GM19035 (cell line): ENCODE data around the gene CDC14B.
"Not testable (repeated sequence)": the region's sequence is repeated elsewhere in the genome, so short reads cannot be mapped to it uniquely, and the experiment has no call there.

Experiments used
- ATAC-seq: cut with Tn5 transposase; IDR thresholded peaks from one replicate; pipeline ENCODE4 v1.9.1; 2021; ENCODE audit not compliant: unreplicated experiment

Gene CDC14B

DNA sequence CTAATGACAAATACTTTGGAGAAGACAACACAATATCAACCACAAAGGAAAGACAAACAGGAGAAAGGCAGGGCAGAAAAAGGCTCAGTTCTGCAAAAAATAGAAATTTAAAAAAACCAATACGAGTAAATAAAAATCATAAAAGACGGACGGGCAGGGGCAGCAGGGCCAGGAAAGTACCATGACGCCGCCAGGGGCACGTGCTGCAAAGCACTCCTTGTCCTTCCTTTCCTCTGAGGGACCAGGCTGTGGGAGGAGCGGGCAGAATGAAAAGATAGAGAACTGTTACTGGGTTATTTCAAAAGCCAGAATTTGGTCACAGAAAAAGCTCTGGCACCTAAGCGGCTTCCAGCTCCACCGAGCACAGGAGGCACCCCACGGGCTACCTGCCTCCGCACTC lies 115.7 kb downstream of the CDC14B start:
- ATAC-seq, result no peak

DNA sequence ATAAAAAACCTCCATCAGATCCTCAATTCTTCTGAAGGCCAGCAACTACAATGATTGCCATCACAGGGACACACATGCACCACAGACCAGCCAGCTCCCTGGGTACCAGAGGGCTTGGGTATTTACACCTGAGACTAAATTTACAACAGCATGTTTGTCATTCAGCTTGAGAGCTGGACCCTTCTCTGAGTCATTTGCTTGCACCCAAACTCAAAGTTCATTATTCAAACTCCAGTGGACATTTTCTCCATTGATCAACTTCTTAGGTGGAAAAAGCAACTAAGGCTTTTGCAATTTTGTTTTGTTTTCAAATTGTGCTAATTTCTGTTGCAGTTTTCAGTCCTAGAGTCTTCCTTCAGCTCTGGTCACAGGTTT lies 116.3 kb downstream of the CDC14B start:
- ATAC-seq, result not testable (repeated sequence)

DNA sequence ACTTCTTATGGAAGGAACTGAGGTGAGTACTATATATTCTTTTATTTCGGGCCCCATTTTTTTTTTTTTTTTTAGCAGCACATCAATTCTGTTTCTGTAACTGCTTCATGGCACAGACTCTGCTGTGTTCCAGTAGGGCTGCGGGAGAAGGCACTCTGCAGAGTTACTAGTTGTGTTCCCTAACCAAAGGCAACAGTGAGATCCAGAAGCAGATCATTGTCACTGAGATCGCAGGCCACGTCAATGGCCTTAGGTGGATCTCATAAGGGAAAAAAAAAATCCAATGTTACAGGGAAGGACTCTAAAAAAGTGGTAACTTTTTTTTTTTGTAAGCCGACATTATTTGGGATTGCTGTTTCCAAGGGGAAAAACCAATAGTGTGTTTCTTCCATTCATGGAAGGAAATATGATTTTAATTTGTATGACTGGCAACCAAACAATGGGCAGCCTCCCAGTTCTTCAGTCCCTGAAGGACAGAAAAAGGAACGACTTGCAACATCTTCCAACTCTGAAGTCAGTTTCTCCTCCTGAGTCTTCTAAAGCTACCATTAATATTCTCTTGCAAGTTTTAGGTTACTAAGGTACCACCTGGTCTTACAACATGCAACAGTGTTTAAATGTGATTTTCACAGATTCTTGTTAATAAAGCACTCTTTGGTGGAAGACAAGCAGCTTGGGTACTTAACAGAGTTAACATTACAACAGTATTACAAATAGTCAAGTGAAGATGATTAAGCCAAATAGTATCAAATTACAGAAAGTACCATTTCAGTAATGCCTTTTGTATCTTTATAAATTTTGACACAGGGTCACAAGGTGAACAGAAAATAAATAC lies 116.9 kb downstream of the CDC14B start:
- no peak for ATAC-seq

DNA sequence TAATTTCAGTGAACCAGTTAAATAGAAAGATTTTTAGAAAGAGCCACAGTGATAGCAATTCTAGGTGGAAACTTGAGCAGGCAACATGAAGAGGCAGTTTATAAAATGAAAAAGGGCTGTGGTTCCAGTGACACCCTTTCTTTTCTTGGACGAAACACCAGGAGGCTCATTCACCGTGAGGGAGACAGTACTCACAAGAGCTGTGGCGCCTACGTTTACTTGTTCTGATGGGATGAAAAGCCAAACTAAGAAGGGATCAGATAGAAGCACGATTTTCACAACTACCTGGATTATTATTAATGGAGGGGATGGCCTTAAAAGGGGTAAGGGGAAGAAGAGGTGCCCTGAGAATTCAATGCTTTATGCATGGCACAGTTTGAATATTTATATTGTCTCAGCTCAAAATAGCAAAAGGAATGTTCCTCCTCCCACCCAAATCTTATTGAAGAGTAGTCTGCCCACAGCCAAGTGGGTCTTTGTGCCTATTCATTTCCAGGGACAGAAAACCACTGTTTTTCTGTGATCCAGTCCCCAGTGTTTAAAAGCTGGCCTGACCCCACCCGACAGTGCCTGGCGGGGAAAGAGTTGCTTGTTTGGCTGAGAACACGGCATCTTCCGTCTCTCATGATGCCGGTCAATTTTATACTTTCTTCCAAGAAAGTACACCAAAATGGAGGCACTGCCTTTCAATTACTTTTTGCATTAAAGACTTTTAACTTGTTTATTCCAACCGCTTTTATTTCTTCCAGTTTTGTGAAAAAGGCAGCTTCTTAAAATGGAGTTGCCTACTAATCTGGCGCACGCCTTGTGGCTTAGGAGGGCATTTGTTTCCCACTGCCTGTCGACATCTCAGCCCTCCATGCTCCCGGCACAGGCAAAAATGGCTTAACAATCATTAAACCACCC lies 117.8 kb downstream of the CDC14B start:
- ATAC-seq, result no peak

DNA sequence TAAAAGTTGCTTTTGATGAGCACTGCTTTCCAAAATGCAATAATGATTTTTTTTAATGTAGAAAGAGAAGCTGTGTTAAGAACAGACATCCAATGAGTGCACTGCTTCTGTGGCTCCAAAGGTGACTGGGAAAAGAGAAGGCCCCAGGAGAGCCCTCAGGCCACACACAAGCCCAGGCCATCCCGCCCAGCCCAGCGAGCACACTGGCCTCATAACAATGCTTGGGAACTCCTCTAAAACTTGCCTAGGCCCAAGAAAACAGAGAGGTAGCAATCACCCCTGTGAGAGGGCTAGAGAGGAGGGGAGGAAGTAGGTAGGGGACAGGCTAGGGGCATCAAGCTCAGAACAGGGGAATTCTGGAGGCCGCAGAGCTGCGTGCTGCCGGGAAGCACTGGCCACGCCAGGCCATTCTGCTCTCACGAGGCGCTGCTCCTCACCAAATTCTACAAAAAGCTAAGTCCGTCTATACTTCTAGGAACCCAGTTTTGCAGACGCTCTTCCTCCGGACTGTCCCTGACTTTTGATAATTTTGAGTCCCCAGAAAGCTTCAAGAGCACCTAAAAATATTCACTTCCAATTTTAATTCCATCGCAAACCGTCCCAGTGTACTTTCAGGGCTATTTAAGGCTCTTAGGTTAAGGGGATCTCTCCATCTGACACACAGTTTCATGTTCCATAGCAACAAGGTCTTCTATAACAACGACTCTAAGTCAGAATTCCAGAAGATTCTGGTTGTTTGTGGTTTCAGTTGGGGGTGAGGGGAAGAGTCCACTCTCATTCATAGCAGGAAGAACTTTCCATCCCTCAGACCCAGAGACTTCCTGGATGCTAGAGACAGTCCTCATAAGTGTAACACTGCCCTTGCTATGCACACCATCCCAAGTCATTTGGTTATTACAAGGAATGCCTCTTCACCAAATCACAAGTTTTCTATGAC lies 118.7 kb downstream of the CDC14B start:
- no peak for ATAC-seq

DNA sequence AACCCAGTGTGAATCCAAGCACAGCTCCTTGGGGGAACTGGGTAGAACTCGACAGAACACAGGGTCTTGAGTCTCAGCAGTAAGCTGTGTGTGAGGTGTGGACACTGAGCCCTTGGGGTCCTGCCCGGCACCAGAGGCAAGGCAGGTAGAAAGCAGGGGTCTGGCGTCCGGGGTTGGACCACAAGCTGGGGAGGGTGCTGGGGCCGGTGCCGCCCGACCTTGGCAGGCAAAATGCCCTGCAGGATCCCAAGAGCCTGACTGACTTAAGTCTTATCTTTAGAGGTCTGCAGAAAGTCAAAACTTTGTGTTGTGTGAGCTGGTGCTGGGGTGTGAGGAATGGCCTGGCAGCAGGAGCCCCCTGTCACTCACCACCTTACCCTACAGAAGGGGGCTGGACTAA lies 120.4 kb downstream of the CDC14B start:
- ATAC-seq, result no peak

DNA sequence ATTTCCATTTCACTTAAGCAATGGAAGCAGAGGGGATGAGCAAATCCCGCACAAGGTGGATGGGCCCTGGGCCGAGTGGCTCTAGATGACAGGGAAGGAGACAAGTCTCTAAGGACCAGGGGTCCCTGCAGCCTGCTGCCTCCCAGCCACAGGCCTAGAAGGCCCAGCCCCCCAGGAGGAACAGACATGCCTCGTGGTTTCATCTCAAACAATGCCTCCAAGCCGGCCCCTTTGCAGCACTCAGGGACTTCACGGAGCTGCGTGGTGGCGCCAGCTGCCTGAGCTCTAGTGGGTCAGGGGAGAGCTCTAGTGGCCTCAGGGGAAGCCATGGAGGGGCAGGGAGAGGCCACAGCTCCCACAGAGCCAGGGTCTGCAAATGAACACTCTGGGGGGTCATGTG lies 120.8 kb downstream of the CDC14B start:
- no peak for ATAC-seq

DNA sequence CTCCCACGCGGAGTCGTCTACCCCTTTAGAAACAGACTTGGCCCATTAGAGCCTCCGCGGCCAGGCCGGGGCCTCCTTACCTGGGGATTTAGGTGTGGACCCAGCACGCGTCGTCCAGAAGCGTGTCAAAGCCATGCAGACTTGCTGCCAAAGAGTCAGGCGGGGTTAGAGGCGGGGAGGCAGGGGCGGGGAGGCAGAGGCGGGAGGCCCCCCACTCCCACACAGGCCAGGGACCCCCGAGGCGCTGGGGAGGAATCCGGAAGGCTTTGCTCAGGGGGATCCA lies 122.6 kb downstream of the CDC14B start:
- no peak for ATAC-seq

DNA sequence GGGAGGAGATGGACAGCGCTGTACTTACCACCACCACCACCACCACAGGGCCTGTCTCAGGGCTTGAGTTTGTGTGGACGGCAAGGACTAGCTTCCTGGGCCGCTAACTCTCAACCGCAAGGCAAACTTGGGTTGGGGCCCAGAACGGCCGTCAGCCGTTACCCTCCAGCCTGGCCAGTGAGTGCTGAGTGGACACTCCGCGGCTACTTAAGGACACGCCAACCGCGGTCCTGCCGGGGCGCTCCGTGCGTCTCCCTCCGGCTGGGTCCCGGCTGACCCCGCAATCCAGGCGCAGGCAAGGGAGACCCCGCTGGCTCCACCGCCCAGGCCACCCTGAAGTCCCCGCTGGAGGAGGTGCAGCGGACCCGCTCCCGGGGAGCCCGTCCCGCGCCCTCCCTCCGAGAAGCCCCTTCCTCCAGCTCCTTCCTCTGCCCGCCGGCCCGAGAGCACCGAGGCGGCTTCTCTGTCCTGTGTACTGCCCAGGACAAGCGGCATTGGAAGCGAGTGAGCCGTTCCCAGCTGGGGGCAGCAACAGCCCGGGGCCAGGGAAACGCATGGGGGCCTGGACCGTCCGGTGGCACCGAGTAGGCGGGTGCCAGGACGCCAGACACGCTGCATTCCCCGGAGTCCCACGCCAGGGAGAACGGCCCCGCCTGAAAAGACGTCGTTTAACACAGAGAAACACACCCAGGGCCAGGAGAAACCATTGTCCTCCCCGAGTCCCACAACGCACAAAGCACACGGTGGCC lies 123.1 kb downstream of the CDC14B start:
- ATAC-seq, result no peak

DNA sequence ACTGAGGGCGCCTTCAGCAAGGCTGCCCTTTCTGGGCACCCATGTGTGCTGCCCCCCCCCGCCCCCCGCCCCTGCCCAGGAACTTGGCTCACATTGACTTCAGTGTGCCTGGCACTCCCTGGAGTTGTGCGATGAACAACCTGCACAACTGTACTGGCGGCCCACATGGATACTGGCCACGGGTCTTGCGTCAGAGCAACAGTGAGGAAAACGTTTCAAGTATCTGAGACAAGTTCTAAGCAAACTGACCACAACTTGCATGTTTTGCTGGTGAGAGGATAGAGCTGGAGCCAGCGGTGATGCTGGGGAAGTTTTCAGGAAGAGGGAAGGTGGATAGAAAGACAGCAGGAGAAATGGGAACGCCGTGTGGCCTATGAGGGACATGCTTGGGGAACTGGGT lies 124.3 kb downstream of the CDC14B start:
- no peak for ATAC-seq

DNA sequence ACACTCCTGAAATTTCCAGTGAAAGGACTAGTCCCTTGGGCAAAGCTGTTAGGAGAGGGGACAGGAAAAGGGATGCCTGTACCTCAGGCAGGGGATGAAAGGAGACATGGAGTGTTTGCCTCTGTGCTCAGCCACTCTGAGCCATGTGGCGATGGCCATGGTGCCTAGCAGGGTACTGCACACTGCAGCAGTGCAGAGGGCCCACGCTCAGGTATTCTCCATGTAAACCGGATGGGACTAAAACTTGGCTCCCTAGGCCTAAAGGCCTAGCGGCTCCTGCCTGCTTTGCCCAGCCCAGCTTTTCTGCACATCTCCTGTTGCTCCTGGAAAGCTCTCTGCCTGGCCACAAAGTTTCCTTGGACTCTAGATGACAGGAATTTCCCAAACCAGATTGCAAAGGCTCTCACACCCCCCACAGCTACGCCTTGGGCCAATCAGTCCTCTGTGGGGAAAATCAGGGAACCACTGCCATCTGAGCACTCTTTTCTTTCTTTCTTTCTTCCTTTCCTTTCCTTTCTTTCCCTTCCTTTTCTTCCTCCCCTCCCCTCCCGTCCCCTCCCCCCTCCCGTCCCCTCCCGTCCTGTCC lies 125.3 kb downstream of the CDC14B start:
- ATAC-seq, result no peak

DNA sequence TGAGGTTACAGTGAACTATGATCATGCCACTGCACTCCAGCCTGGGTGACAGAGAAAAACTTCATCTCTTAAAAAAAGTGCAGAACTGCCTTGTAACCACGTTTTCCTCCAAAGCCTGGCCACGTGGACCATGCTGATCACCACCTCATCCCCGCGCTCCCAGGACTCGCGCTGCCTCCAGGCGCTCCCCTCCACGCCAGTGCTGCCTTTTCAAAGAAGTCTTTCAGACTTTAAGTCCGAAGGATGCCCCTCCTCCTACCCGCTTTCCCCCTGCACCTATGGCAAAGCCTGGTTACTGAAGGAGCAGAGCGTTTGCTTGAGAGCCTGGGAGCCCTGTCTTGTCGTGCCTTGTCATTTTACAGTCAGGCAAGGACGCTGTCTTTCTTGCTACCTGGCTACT lies 125.9 kb downstream of the CDC14B start:
- ATAC-seq, result no peak

DNA sequence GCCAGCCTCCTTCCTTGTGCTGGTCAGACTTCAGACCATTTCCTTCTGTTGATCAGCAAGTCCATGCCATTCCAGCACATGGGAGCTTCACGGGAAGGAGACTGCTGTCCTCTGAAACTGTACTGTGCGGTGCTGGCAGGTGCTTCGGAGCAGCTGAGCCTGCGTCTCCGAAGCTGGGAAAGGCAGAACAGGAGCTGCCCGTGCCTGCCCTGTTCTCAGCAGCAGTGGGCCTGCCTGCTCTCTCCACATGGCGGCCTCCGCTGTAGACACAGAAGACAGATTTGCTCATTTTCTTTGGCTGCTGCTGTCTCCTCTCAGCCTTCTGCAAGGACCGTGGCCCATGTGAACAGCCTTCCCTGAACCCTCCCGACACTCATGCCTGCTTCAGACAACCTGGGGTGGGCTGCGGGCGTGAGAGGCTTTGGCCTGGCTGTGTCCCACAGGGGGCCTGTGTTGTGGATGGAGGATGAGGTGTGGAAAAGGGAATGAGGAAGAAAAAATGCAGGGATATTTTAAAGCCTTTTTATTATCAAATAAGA lies 126.6 kb downstream of the CDC14B start:
- no peak for ATAC-seq

DNA sequence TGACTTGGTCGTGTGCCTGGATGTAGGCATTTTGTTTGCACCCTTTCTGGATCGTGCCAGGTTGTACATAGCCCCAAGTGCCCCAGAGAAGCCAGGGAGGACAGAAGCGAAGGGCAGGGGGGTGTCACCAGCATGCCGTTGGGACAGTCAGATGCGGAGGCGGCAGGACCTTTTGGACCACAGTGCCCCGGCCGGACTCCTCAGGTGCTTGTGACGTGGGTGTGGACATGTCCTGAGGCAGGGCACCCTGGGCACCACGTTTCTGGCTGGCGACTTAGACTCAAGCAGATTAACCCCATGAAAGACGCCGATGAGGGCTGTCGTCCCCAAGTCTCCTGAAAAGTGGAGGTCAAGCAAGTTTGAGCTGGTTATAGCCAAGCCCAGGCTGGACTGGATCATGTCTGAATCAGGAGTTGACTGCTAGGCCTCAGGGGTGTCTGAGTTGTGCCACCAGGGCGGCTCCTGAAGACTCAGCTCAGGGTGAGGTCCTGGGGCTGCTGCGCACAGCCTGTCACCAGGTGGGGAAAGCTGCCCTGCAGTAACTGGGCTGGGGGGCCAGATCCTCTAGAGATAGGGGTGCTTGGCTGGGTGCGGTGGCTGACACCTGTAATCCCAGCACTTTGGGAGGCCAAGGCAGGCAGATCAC lies 127.6 kb downstream of the CDC14B start:
- ATAC-seq, result no peak

DNA sequence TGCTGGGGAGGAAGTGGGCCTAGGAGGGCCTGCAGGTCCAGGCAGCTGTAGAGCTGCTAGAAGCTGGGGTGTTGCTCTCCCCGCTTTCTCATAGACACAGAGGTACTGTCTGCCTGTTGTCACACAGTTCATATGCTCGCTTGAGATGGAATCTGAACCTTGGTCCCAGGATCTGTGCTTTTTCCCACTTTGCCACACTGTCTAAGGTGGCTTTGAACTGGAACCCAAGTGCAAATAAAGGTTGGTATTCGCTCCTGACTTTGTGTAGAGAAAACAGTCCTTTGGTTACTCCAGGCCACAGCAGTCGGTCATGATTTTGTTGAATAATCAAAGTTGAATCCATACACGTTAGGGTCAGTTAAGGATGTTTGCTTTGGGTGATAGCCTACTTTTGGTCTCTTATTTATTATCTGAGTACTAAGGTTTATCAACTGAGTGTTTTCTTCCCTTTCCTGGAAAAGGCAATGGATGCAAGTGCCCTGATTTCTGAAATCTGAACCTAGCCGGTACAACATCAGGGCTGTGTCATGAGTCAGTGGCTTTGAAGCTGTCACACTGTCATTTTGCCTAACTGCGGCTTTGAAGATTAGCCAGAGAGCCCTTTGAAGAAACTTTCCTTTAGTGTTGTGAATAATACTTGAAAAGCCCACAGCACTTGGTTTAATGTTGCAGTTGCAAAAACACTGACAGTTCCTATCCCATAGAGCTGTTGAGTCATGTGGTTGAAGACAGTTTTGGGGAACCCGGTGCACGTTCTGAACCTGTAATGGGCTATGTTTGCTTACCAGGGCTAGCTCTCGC lies 128.4 kb downstream of the CDC14B start:
- ATAC-seq, result no peak

DNA sequence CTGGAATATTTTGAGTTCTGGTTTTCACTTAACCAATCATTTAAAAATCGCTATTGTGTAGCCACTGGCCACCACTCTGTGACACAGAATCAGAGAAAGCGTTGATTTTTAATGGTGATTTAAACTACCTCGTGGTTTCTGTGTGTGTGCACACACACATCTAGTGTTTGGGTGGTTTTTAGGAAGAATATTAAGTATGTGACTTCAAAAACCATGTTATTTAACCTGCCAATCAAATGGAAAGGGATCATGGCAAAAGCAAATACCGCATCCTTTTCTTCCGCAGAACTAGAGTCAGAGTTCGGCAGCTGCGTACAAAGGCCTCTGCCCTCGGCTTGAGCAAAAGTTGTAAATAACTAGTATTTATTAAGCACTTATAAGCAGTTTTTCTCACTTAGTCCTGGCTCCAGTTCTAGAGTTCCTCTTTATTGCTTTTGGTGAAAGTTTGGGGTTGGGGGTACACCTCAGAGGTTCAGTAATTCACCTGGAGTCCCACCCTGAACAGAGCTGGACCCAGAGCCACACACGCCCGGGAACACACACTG lies 129.0 kb downstream of the CDC14B start:
- no peak for ATAC-seq

DNA sequence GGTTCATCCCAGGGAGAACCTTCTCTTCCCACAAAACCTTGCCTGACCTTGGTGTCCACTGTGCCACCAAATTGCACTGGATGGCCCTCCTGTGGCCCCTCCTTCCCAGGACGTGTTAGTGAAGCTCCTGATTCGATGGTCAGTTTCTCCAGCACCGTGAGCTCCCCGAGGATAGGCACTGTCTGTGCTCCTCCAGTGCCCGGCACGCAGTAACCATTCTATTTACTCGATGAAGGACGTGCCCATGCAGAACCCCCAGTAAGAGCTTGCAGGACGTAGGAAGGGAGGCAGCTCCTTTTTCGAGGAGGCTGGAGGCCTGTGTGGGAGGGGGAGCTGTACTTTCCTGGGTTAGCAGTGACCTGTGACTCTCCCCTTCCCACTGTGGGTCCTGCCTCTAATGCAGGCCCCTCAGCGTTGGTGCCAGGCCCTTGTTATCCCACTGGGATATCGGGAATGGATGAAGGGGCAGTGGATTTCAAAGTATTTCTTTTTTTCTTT lies 130.1 kb downstream of the CDC14B start:
- ATAC-seq, result no peak

DNA sequence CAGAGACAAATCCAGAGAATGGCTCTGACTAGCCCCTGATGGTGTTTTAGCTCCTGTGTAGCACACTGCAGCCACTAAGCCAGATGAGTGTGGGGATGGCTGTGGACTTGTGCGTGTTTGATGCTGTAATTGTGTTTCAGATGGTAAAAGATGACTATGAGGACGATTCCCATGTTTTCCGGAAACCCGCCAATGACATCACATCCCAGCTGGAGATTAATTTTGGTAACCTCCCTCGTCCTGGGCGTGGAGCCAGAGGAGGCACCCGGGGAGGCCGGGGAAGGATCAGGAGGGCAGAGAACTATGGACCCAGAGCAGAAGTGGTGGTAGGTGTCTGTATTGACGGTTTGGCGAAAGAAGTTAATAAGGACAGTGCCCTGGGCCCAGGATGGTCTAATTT lies 131.7 kb downstream of the CDC14B start:
- ATAC-seq, result no peak
